Stimulated activated naive CD8-positive, alpha-beta T cell treated with anti-CD3 and anti-CD28 coated beads, Interleukin-15, Interleukin-2, amounts not matched to agents 100 U/mL and 50 U/mL, for 24 hours (primary cell): ENCODE results near the gene SERPINA4.

Experiments used
- ATAC-seq: fragments of 150-1000 bp; cut with Tn5 transposase; one replicate; pipeline ENCODE4 v1.10.0; 2021
- DNase-seq: peaks from one replicate; pipeline ENCODE4 v3.0.0; 2021

The SERPINA4 gene

GRCh38 chr14:94542811-94543440 is 18.3 kb upstream of the SERPINA4 start:
- ATAC-seq (no peak), DNase-seq (no peak)

GRCh38 chr14:94543449-94544124 is 17.7 kb upstream of the SERPINA4 start:
- ATAC-seq, result no peak
- no peak for DNase-seq

- DNase-seq, result no peak
- ATAC-seq, result no peak
These were observed 16.5 kb upstream of the SERPINA4 start for GRCh38 chr14:94544726-94545125.

GRCh38 chr14:94545131-94545841 is 16.0 kb upstream of the SERPINA4 start:
- ATAC-seq (no peak), DNase-seq (no peak)

GRCh38 chr14:94547151-94547680 is 14.0 kb upstream of the SERPINA4 start:
- ATAC-seq, result no peak
- DNase-seq, result no peak

GRCh38 chr14:94547726-94548125 is 13.5 kb upstream of the SERPINA4 start:
- no peak for ATAC-seq
- DNase-seq, result no peak

- DNase-seq, result no peak
- ATAC-seq, result no peak
These were observed 12.9 kb upstream of the SERPINA4 start for GRCh38 chr14:94548131-94548998.

- ATAC-seq (peak; percentile 40), DNase-seq (peak; percentile 71)
These were observed 11.9 kb upstream of the SERPINA4 start for GRCh38 chr14:94548999-94549985.

GRCh38 chr14:94550041-94550440 is 11.2 kb upstream of the SERPINA4 start:
- no peak for ATAC-seq
- DNase-seq, result no peak

GRCh38 chr14:94555991-94556390 is 5.3 kb upstream of the SERPINA4 start:
- no peak for ATAC-seq

GRCh38 chr14:94557327-94557726 is 3.9 kb upstream of the SERPINA4 start:
- no peak for DNase-seq
- no peak for ATAC-seq

More at GRCh38 chr14:94555991-94556390, 5.3 kb upstream of the SERPINA4 start:
- no peak for DNase-seq

GRCh38 chr14:94558842-94559241 is 2.4 kb upstream of the SERPINA4 start:
- ATAC-seq, result no peak
- no peak for DNase-seq

GRCh38 chr14:94559638-94560290 is 1.5 kb upstream of the SERPINA4 start:
- DNase-seq (no peak), ATAC-seq (no peak)

- ATAC-seq, result no peak
These were observed 964 bp upstream of the SERPINA4 start for GRCh38 chr14:94560291-94560665.

GRCh38 chr14:94561656-94562010 is 391 bp downstream of the SERPINA4 start:
- DNase-seq, result no peak
- ATAC-seq, result no peak

More at GRCh38 chr14:94560291-94560665, 964 bp upstream of the SERPINA4 start:
- no peak for DNase-seq

- ATAC-seq (no peak), DNase-seq (no peak)
These were observed 780 bp downstream of the SERPINA4 start for GRCh38 chr14:94562022-94562421.

- no peak for ATAC-seq
These were observed 2.0 kb downstream of the SERPINA4 start for GRCh38 chr14:94562941-94563883.

GRCh38 chr14:94564381-94564780 is 3.1 kb downstream of the SERPINA4 start:
- ATAC-seq, result no peak
- no peak for DNase-seq

More at GRCh38 chr14:94562941-94563883, 2.0 kb downstream of the SERPINA4 start:
- DNase-seq, result no peak

- ATAC-seq, result no peak
These were observed 6.9 kb downstream of the SERPINA4 start for GRCh38 chr14:94568186-94568585.

More at GRCh38 chr14:94568186-94568585, 6.9 kb downstream of the SERPINA4 start:
- DNase-seq, result no peak
